HEK293 (cell line): ENCODE results near the gene AIFM1.

Experiments
- CTCF ChIA-PET: fragments of 350-600 bp; formaldehyde crosslinking; extraction: SDS; loops from one replicate; lab custom pipeline; 2021; ENCODE audit warnings: antibody characterized with exemption; lab: Yijun Ruan, JAX
- POLR2A ChIA-PET: fragments of 300-600 bp; formaldehyde crosslinking; extraction: SDS; loops from one replicate; lab custom pipeline; 2020; ENCODE audit warnings: antibody characterized with exemption, inconsistent platforms; lab: Yijun Ruan, JAX
- H3K27ac ChIP-seq: fragments of 200-500 bp; sonication (Bioruptor generic); 2 replicates; pipeline ENCODE4 v1.5.1; 2014; ENCODE audit warnings: low read depth, low read length, control low read depth, inconsistent platforms; ENCODE audit errors: extremely low read depth
- H3K36me3 ChIP-seq, 2 experiments: fragments of 200-500 bp in 1 of 2; sonication (Bioruptor generic) in 1 of 2; 1 replicate in 1 of 2; 2 replicates in 1 of 2; pipeline ENCODE4 v1.5.1; 2014 to 2017; ENCODE audit warnings: inconsistent platforms in 2 of 2, low read length in 2 of 2; ENCODE audit not compliant: control insufficient read depth in 2 of 2, insufficient read depth in 1 of 2
- H3K4me1 ChIP-seq: fragments of 200-500 bp; sonication (Bioruptor generic); 2 replicates; pipeline ENCODE4 v1.5.1; 2014; ENCODE audit warnings: mild to moderate bottlenecking, low read length, inconsistent platforms; ENCODE audit not compliant: control insufficient read depth, insufficient read depth
- H3K4me3 ChIP-seq: 2 replicates; pipeline ENCODE4 v1.5.1; 2011; ENCODE audit warnings: low read depth, mild to moderate bottlenecking, control low read depth, low read length, moderate library complexity
- H3K9me3 ChIP-seq: fragments of 200-500 bp; sonication (Bioruptor generic); 2 replicates; pipeline ENCODE4 v1.5.1; 2014; ENCODE audit warnings: low read depth, low read length, inconsistent platforms; ENCODE audit not compliant: control insufficient read depth, insufficient read depth
- GFI1B ChIP-seq: fragments of 450-650 bp; formaldehyde crosslinking; IDR thresholded peaks from 2 replicates; pipeline ENCODE4 v1.5.1; 2016; ENCODE audit warnings: missing biosample characterization, missing genetic modification characterization
- GLI4 ChIP-seq: fragments of 450-650 bp; formaldehyde crosslinking; IDR thresholded peaks from 2 replicates; pipeline ENCODE4 v1.5.1; 2016; ENCODE audit warnings: missing biosample characterization, missing genetic modification characterization
- IKZF3 ChIP-seq: fragments of 450-650 bp; IDR thresholded peaks from 2 replicates; pipeline ENCODE4 v1.5.0; 2018; ENCODE audit warnings: missing biosample characterization, mild to moderate bottlenecking, missing genetic modification characterization, moderate library complexity
- ZNF138 ChIP-seq: fragments of 450-650 bp; formaldehyde crosslinking; IDR thresholded peaks from 2 replicates; pipeline ENCODE4 v1.5.1; 2016; ENCODE audit warnings: missing biosample characterization, missing genetic modification characterization, borderline replicate concordance
- ZNF157 ChIP-seq: fragments of 450-650 bp; formaldehyde crosslinking; IDR thresholded peaks from 2 replicates; pipeline ENCODE4 v1.5.1; 2016; ENCODE audit warnings: missing biosample characterization, missing genetic modification characterization
- ZNF24 ChIP-seq: fragments of 450-650 bp; formaldehyde crosslinking; IDR thresholded peaks from 2 replicates; pipeline ENCODE4 v1.5.1; 2016; ENCODE audit warnings: missing biosample characterization, missing genetic modification characterization
- ZNF391 ChIP-seq: fragments of 450-650 bp; formaldehyde crosslinking; IDR thresholded peaks from 2 replicates; pipeline ENCODE4 v1.5.1; 2016; ENCODE audit warnings: low read depth, missing biosample characterization, missing genetic modification characterization, borderline replicate concordance
- ZNF433 ChIP-seq: fragments of 450-650 bp; formaldehyde crosslinking; IDR thresholded peaks from 2 replicates; pipeline ENCODE4 v1.5.1; 2016; ENCODE audit warnings: missing biosample characterization, missing genetic modification characterization, low read depth
- ZNF555 ChIP-seq: fragments of 450-650 bp; formaldehyde crosslinking; conservative IDR thresholded peaks from 2 replicates; pipeline ENCODE4 v1.5.1; 2017; ENCODE audit warnings: missing biosample characterization, mild to moderate bottlenecking, missing genetic modification characterization, inconsistent platforms
- ZNF571 ChIP-seq: fragments of 450-650 bp; formaldehyde crosslinking; IDR thresholded peaks from 2 replicates; pipeline ENCODE4 v1.5.0; 2017; ENCODE audit warnings: missing biosample characterization, missing genetic modification characterization
- ZNF610 ChIP-seq: fragments of 450-650 bp; formaldehyde crosslinking; IDR thresholded peaks from 2 replicates; pipeline ENCODE4 v1.5.1; 2016; ENCODE audit warnings: missing biosample characterization, missing genetic modification characterization, borderline replicate concordance
- ZNF624 ChIP-seq: fragments of 450-650 bp; formaldehyde crosslinking; IDR thresholded peaks from 2 replicates; pipeline ENCODE4 v1.5.1; 2017; ENCODE audit warnings: missing biosample characterization, missing genetic modification characterization
- ZNF670 ChIP-seq: fragments of 450-650 bp; formaldehyde crosslinking; IDR thresholded peaks from 2 replicates; pipeline ENCODE4 v1.5.1; 2016; ENCODE audit warnings: missing biosample characterization, missing genetic modification characterization, low read depth
- ZNF704 ChIP-seq: fragments of 450-650 bp; formaldehyde crosslinking; IDR thresholded peaks from 2 replicates; pipeline ENCODE4 v1.5.1; 2016; ENCODE audit warnings: missing biosample characterization, missing genetic modification characterization
- ZNF785 ChIP-seq: fragments of 450-650 bp; formaldehyde crosslinking; IDR thresholded peaks from 2 replicates; pipeline ENCODE4 v1.5.1; 2016; ENCODE audit warnings: missing biosample characterization, missing genetic modification characterization
- TF ChIP-seq, protein P1 (sequence below): fragments of 450-650 bp; formaldehyde crosslinking; IDR thresholded peaks from 2 replicates; pipeline ENCODE4 v1.5.1; 2017; ENCODE audit warnings: missing biosample characterization, missing genetic modification characterization
- TF ChIP-seq, protein P2 (sequence below): fragments of 450-650 bp; formaldehyde crosslinking; IDR thresholded peaks from 2 replicates; pipeline ENCODE4 v1.5.1; 2016; ENCODE audit warnings: missing biosample characterization, missing genetic modification characterization
- TF ChIP-seq, protein P3 (sequence below): fragments of 450-650 bp; formaldehyde crosslinking; IDR thresholded peaks from 2 replicates; pipeline ENCODE4 v1.5.1; 2016; ENCODE audit warnings: missing biosample characterization, missing genetic modification characterization
- TF ChIP-seq, protein P4 (sequence below): fragments of 450-650 bp; formaldehyde crosslinking; IDR thresholded peaks from 2 replicates; pipeline ENCODE4 v1.5.1; 2017; ENCODE audit warnings: missing biosample characterization, mild to moderate bottlenecking, missing genetic modification characterization, moderate library complexity
- TF ChIP-seq, protein P5 (sequence below): fragments of 450-650 bp; formaldehyde crosslinking; IDR thresholded peaks from 2 replicates; pipeline ENCODE4 v1.5.1; 2016; ENCODE audit warnings: missing biosample characterization, missing genetic modification characterization
- TF ChIP-seq, protein P6 (sequence below): fragments of 450-650 bp; formaldehyde crosslinking; IDR thresholded peaks from 2 replicates; pipeline ENCODE4 v1.5.1; 2016; ENCODE audit warnings: missing biosample characterization, missing genetic modification characterization

AIFM1 gene

GRCh38 chrX:130155564-130155963 lies 10.1 kb downstream of the AIFM1 start (continued):
- TF ChIP-seq, protein P1, sequence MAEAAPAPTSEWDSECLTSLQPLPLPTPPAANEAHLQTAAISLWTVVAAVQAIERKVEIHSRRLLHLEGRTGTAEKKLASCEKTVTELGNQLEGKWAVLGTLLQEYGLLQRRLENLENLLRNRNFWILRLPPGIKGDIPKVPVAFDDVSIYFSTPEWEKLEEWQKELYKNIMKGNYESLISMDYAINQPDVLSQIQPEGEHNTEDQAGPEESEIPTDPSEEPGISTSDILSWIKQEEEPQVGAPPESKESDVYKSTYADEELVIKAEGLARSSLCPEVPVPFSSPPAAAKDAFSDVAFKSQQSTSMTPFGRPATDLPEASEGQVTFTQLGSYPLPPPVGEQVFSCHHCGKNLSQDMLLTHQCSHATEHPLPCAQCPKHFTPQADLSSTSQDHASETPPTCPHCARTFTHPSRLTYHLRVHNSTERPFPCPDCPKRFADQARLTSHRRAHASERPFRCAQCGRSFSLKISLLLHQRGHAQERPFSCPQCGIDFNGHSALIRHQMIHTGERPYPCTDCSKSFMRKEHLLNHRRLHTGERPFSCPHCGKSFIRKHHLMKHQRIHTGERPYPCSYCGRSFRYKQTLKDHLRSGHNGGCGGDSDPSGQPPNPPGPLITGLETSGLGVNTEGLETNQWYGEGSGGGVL (tag by site-specific recombination): no peak

GRCh38 chrX:130147631-130148030 lies 18.0 kb downstream of the AIFM1 start:
- Histone ChIP-seq H3K4me1 (no peaks in the 10 kb centered on the region), H3K9me3 (no peaks in the 10 kb centered on the region)
- CTCF ChIA-PET: interaction anchor here (0.5 to 2.3 kb wide), 2 partner anchors 44 to 51 kb away, joined by 3 to 10 read pairs; no protein-coding TSS in a partner anchor
- TF ChIP-seq ZNF433 (tag by site-specific recombination): no peak
- TF ChIP-seq, protein P2, sequence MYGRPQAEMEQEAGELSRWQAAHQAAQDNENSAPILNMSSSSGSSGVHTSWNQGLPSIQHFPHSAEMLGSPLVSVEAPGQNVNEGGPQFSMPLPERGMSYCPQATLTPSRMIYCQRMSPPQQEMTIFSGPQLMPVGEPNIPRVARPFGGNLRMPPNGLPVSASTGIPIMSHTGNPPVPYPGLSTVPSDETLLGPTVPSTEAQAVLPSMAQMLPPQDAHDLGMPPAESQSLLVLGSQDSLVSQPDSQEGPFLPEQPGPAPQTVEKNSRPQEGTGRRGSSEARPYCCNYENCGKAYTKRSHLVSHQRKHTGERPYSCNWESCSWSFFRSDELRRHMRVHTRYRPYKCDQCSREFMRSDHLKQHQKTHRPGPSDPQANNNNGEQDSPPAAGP (tag by site-specific recombination): no peak
- TF ChIP-seq, protein P3, sequence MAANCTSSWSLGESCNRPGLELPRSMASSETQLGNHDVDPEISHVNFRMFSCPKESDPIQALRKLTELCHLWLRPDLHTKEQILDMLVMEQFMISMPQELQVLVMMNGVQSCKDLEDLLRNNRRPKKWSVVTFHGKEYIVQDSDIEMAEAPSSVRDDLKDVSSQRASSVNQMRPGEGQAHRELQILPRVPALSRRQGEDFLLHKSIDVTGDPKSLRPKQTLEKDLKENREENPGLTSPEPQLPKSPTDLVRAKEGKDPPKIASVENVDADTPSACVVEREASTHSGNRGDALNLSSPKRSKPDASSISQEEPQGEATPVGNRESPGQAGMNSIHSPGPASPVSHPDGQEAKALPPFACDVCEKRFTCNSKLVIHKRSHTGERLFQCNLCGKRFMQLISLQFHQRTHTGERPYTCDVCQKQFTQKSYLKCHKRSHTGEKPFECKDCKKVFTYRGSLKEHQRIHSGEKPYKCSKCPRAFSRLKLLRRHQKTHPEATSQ (tag by site-specific recombination): no peak
- TF ChIP-seq ZNF555 (tag by site-specific recombination): no peak
- TF ChIP-seq GFI1B (tag by site-specific recombination): no peak
- TF ChIP-seq ZNF670: no peak
- no peak for TF ChIP-seq ZNF391 (tag by site-specific recombination)
- no peak for TF ChIP-seq ZNF785 (tag by site-specific recombination)
- no peak for TF ChIP-seq ZNF610 (tag by site-specific recombination)
- no peak for TF ChIP-seq GLI4
- TF ChIP-seq ZNF138 (tag by site-specific recombination): no peak
- no peak for TF ChIP-seq ZNF24 (tag by site-specific recombination)
- TF ChIP-seq, all 188 proteins: peak for 0
- H3K4me3 ChIP-seq: no peak overlapping the region
- H3K36me3 ChIP-seq: peaks cover 3 to 53% of the 10 kb centered on the region in 2 experiments; a peak in 2 of 3 replicates
- no peak overlapping the region for H3K27ac ChIP-seq
- POLR2A ChIA-PET: no interaction called here

DNA sequence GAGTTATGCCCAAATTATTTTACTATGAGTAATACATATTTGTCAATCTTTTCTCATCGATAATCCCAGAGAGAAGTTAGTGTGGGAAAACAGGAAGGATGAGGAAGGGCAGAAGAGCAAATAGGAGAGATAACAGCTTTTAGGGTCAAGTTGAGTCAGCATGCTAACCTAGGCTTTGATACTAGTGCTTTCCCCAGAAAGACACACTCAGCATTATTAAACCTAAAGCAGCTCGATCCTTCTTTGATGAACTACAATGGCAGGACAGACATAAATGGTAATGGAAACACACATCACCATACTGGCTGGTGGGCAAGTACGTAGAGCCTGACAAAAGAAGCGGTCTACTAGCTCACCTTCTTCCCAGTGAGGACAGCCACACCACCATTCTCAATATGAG lies 20.5 kb downstream of the AIFM1 start:
- TF ChIP-seq, protein P4, sequence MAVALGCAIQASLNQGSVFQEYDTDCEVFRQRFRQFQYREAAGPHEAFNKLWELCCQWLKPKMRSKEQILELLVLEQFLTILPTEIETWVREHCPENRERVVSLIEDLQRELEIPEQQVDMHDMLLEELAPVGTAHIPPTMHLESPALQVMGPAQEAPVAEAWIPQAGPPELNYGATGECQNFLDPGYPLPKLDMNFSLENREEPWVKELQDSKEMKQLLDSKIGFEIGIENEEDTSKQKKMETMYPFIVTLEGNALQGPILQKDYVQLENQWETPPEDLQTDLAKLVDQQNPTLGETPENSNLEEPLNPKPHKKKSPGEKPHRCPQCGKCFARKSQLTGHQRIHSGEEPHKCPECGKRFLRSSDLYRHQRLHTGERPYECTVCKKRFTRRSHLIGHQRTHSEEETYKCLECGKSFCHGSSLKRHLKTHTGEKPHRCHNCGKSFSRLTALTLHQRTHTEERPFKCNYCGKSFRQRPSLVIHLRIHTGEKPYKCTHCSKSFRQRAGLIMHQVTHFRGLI: no peak
- TF ChIP-seq ZNF624 (tag by site-specific recombination) (no peak), ZNF157 (tag by site-specific recombination) (no peak), ZNF704 (no peak), ZNF571 (tag by site-specific recombination) (no peak), IKZF3 (tag by site-specific recombination) (no peak)
- TF ChIP-seq, protein P5, sequence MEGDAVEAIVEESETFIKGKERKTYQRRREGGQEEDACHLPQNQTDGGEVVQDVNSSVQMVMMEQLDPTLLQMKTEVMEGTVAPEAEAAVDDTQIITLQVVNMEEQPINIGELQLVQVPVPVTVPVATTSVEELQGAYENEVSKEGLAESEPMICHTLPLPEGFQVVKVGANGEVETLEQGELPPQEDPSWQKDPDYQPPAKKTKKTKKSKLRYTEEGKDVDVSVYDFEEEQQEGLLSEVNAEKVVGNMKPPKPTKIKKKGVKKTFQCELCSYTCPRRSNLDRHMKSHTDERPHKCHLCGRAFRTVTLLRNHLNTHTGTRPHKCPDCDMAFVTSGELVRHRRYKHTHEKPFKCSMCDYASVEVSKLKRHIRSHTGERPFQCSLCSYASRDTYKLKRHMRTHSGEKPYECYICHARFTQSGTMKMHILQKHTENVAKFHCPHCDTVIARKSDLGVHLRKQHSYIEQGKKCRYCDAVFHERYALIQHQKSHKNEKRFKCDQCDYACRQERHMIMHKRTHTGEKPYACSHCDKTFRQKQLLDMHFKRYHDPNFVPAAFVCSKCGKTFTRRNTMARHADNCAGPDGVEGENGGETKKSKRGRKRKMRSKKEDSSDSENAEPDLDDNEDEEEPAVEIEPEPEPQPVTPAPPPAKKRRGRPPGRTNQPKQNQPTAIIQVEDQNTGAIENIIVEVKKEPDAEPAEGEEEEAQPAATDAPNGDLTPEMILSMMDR: no peak
- TF ChIP-seq, protein P6, sequence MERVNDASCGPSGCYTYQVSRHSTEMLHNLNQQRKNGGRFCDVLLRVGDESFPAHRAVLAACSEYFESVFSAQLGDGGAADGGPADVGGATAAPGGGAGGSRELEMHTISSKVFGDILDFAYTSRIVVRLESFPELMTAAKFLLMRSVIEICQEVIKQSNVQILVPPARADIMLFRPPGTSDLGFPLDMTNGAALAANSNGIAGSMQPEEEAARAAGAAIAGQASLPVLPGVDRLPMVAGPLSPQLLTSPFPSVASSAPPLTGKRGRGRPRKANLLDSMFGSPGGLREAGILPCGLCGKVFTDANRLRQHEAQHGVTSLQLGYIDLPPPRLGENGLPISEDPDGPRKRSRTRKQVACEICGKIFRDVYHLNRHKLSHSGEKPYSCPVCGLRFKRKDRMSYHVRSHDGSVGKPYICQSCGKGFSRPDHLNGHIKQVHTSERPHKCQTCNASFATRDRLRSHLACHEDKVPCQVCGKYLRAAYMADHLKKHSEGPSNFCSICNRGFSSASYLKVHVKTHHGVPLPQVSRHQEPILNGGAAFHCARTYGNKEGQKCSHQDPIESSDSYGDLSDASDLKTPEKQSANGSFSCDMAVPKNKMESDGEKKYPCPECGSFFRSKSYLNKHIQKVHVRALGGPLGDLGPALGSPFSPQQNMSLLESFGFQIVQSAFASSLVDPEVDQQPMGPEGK (tag by site-specific recombination): no peak
- H3K27ac ChIP-seq: no peak overlapping the region
- ChIA-PET POLR2A (interaction anchor here (0.6 to 1.6 kb wide), 2 partner anchors 20 to 48 kb away, joined by 4 to 7 read pairs; partner anchors contain the start of gene AIFM1), CTCF (interaction anchor here (1.1 kb wide), 1 partner anchor 40 kb away, joined by 4 read pairs; no protein-coding TSS in a partner anchor)
- no peaks in the 10 kb centered on the region for H3K9me3 ChIP-seq
- no peaks in the 10 kb centered on the region for H3K4me1 ChIP-seq
- H3K4me3 ChIP-seq: no peak overlapping the region
- H3K36me3 ChIP-seq: peaks cover 3 to 70% of the 10 kb centered on the region in 2 experiments; a peak in 2 of 3 replicates
